ENCODE data around the gene ATP8B2. TPM values are rescaled to one million over a fixed set of nuclear protein-coding genes. Genes with fewer than 3 reads are reported as not detected.
A peak's percentile ranks its signal among the peaks of the same experiment; 100 is the strongest.

The ATP8B2 gene
- total and polyA plus RNA-seq, 8 donors = 3.7 to 14.4 (median 6.6) TPM

DNA sequence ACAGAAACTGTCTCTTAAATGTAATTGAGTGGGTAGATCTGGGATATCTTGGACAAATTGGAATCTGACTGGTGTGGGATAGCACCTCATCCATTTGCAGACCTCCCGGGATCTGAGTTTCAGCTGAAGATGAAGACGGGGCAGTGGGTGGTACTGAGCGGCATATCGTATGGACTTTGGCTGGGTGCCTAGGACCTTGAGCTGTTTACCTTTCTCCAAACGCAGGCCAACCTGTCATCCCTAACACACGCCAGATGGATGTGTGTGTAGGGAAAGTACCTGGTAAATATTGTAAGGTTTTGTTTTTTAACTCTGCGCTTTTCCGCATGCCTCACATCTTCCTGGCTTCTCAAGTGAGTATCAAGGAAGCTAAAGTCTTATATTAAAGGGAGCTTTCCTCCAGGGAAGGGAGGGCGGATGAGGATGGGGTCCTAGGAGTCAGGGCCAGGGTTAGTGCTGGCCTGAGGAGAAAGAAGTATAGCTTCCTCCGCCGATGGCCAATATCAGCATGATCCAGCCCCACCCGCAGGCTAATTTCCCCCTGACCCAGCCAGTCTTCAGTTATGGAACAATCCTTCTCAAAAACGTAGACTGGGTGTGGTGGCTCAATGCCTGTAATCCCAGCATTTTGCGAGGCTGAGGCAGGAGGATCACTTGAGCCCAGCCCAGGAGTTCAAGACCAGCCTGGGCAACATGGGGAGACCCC lies 26.2 kb downstream of the ATP8B2 start:
- Histone ChIP-seq H3K27ac (peak overlapping the region in 3 of 4 donors; percentile 63 to 76 (median 75)), H3K4me1 (peaks cover 12 to 23% (median 19%) of the 10 kb centered on the region in 3 donors), H3K4me3 (no peak overlapping the region), H3K9me3 (no peaks in the 10 kb centered on the region), H3K27me3 (no peaks in the 10 kb centered on the region), H3K36me3 (peaks cover 0 to 2% (median 0%) of the 10 kb centered on the region in 3 donors)
- FAIRE-seq = no peak
- 22 to 24% methylated on average over 14 of the region's 14 CpGs for WGBS, 2 donors
- peak; percentile 35 to 62 (median 46) for ATAC-seq
- intact Hi-C loops (cut with DNase I) = no loop called here
- peak in 4 of 6 donors; percentile 55 to 72 (median 66) for DNase-seq
- no peak for TF ChIP-seq CTCF (IDR thresholded peaks at IDR 0.05)

GRCh38 chr1:154352245-154352580 lies 26.9 kb downstream of the ATP8B2 start:
- DNase-seq = no peak
- intact Hi-C loops (cut with DNase I) = no loop called here
- TF ChIP-seq CTCF (IDR thresholded peaks at IDR 0.05) = no peak
- 23 to 24% methylated on average over 9 of the region's 9 CpGs for WGBS, 2 donors
- no peak for FAIRE-seq
- Histone ChIP-seq H3K4me1 (peaks cover 12 to 23% (median 19%) of the 10 kb centered on the region in 3 donors), H3K27me3 (no peaks in the 10 kb centered on the region), H3K4me3 (peak overlapping the region; percentile 18 to 47 (median 30)), H3K27ac (peak overlapping the region; percentile 49 to 76 (median 69)), H3K9me3 (no peaks in the 10 kb centered on the region), H3K36me3 (no peaks in the 10 kb centered on the region)
- peak in 1 of 4 donors; percentile 0 for ATAC-seq

DNA sequence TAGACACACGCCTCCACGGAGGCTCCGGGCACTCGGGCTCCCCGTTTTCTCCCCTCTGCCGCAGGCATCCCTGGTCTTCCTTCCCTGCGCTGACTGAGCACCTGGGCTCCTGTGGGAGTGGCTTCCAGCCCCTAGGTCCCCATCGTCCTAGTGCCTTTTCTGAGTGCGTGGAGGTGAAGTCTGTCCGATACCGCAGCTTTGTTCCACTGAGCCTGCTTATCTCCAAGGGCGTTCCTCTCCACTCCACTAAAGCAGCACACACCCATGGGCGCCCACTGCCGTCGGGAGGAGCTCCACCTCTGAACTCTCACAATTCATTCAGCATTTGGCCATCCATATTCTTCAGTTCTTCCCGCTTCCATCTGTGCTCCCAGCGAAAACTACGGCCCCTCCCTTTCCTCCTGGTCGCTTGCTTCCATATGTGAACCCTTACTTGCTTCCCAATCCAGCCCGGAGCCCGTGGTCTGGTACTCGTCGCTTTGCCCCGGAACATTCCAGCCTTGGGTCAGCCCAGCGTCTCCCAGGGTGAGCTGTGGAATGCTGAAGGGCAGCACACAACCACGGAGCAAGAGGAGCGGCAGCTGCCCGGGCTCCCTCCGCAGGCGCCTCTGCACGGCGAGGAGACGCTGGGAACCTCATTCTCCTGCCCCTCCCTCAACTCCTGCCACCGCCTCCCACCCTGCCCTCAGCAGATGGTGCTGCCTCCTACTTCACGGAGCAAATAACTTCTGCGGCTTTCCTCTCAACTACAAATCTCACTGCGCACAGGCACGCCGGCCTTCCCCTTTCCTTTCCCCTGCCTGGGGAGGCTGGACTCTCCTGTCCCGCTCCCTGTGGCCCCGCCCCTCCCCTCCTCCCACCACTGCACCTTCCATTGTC lies 27.5 kb downstream of the ATP8B2 start:
- H3K9me3 ChIP-seq = no peaks in the 10 kb centered on the region
- intact Hi-C loops (cut with DNase I) = no loop called here

GRCh38 chr1:154353460-154353904 lies 28.2 kb downstream of the ATP8B2 start:
- TF ChIP-seq CTCF (IDR thresholded peaks at IDR 0.05) = no peak
- H3K36me3 ChIP-seq = no peaks in the 10 kb centered on the region
- no peaks in the 10 kb centered on the region for H3K27me3 ChIP-seq
- no peaks in the 10 kb centered on the region for H3K9me3 ChIP-seq
- 4 to 8% methylated on average over 1 of the region's 1 CpG for WGBS, 2 donors
- peaks cover 12 to 23% (median 19%) of the 10 kb centered on the region in 3 donors for H3K4me1 ChIP-seq
- ATAC-seq (peak; percentile 73 to 74 (median 74)), DNase-seq (peak in 3 of 6 donors; percentile 40 to 61 (median 50)), FAIRE-seq (no peak)
- peak overlapping the region in 2 of 4 donors; percentile 37 to 47 for H3K4me3 ChIP-seq
- peak overlapping the region; percentile 49 to 76 (median 69) for H3K27ac ChIP-seq
- intact Hi-C loops (cut with DNase I) = no loop called here

More for the DNA sequence above, 27.5 kb downstream of the ATP8B2 start:
- H3K36me3 ChIP-seq = no peaks in the 10 kb centered on the region
- ATAC-seq (peak; percentile 59 to 69 (median 64)), DNase-seq (peak in 5 of 6 donors; percentile 48 to 74 (median 62)), FAIRE-seq (no peak)
- peaks cover 12 to 23% (median 19%) of the 10 kb centered on the region in 3 donors for H3K4me1 ChIP-seq
- WGBS, 2 donors = 0 to 1% methylated on average over 41 of the region's 41 CpGs
- H3K4me3 ChIP-seq = peak overlapping the region; percentile 18 to 47 (median 30)
- H3K27me3 ChIP-seq = no peaks in the 10 kb centered on the region
- TF ChIP-seq CTCF (IDR thresholded peaks at IDR 0.05) = no peak
- H3K27ac ChIP-seq = peak overlapping the region; percentile 49 to 76 (median 69)
